IMR-90 (cell line): ENCODE measurements around the gene FOLH1.
"Not testable (repeated sequence)": the region's sequence is repeated elsewhere in the genome, so short reads cannot be mapped to it uniquely, and the experiment has no call there.

Experiments
- CEBPB ChIP-seq: IDR thresholded peaks from 2 replicates; pipeline ENCODE4 v1.6.1; 2012; ENCODE audit warnings: low read depth, low read length, improper control_type of control experiment
- CHD1 ChIP-seq: IDR thresholded peaks from 2 replicates; pipeline ENCODE4 v1.6.1; 2012; ENCODE audit warnings: low read depth, low read length, improper control_type of control experiment
- MAZ ChIP-seq: IDR thresholded peaks from 2 replicates; pipeline ENCODE4 v1.6.1; 2012; ENCODE audit warnings: low read depth, mild to moderate bottlenecking, low read length, improper control_type of control experiment, moderate library complexity, borderline replicate concordance
- POLR2A ChIP-seq: IDR thresholded peaks from 2 replicates; pipeline ENCODE4 v1.6.1; 2012; ENCODE audit warnings: mild to moderate bottlenecking, low read depth, low read length
- RAD21 ChIP-seq: IDR thresholded peaks from 2 replicates; pipeline ENCODE4 v1.6.1; 2012; ENCODE audit warnings: low read length, improper control_type of control experiment
- RFX5 ChIP-seq: IDR thresholded peaks from 2 replicates; pipeline ENCODE4 v1.8.0; 2012; ENCODE audit warnings: low read depth, mild to moderate bottlenecking, low read length, moderate library complexity
- SMC3 ChIP-seq: fragments of 150-350 bp; IDR thresholded peaks from 2 replicates; pipeline ENCODE4 v1.6.1; 2016; ENCODE audit warnings: low read depth, mild to moderate bottlenecking, antibody characterized with exemption, low read length, moderate library complexity
- TF ChIP-seq, protein P1 (sequence below): conservative IDR thresholded peaks from 2 replicates; pipeline ENCODE4 v1.5.1; 2012; ENCODE audit warnings: mild to moderate bottlenecking, low read depth, low read length, improper control_type of control experiment
- TF ChIP-seq, protein P2 (sequence below): fragments of 150-350 bp; IDR thresholded peaks from 2 replicates; pipeline ENCODE4 v1.6.1; 2016; ENCODE audit warnings: low read depth, mild to moderate bottlenecking, low read length, moderate library complexity, borderline replicate concordance
- TF ChIP-seq, protein P3 (sequence below): fragments of 150-350 bp; IDR thresholded peaks from 2 replicates; pipeline ENCODE4 v1.6.1; 2017; ENCODE audit warnings: mild to moderate bottlenecking, antibody characterized with exemption, low read length, low read depth

DNA sequence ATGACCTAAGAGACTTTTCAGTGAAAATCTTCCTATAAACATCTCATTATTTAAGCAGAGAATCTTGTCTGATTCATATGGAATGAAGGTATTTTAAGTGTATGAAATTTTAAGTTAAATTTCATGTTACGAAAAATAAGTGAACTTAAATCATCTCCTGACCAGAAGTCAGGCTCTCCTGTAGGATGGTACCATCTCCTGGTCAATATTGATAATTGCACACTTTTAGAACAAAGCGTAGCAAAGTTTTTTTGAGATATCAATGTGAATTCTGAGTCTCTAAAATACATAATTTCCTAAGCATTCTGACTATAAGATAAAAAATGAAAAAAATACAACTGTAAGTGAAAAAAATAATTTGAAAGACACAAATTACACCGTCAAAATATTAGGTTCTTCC, 38.8 kb downstream of the FOLH1 start:
- TF ChIP-seq CEBPB, MAZ, POLR2A, SMC3, RFX5, CHD1, RAD21: not testable (repeated sequence)
- TF ChIP-seq, protein P1, sequence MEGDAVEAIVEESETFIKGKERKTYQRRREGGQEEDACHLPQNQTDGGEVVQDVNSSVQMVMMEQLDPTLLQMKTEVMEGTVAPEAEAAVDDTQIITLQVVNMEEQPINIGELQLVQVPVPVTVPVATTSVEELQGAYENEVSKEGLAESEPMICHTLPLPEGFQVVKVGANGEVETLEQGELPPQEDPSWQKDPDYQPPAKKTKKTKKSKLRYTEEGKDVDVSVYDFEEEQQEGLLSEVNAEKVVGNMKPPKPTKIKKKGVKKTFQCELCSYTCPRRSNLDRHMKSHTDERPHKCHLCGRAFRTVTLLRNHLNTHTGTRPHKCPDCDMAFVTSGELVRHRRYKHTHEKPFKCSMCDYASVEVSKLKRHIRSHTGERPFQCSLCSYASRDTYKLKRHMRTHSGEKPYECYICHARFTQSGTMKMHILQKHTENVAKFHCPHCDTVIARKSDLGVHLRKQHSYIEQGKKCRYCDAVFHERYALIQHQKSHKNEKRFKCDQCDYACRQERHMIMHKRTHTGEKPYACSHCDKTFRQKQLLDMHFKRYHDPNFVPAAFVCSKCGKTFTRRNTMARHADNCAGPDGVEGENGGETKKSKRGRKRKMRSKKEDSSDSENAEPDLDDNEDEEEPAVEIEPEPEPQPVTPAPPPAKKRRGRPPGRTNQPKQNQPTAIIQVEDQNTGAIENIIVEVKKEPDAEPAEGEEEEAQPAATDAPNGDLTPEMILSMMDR, result not testable (repeated sequence)
- TF ChIP-seq, protein P2, sequence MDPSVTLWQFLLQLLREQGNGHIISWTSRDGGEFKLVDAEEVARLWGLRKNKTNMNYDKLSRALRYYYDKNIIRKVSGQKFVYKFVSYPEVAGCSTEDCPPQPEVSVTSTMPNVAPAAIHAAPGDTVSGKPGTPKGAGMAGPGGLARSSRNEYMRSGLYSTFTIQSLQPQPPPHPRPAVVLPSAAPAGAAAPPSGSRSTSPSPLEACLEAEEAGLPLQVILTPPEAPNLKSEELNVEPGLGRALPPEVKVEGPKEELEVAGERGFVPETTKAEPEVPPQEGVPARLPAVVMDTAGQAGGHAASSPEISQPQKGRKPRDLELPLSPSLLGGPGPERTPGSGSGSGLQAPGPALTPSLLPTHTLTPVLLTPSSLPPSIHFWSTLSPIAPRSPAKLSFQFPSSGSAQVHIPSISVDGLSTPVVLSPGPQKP, result not testable (repeated sequence)
- TF ChIP-seq, protein P3, sequence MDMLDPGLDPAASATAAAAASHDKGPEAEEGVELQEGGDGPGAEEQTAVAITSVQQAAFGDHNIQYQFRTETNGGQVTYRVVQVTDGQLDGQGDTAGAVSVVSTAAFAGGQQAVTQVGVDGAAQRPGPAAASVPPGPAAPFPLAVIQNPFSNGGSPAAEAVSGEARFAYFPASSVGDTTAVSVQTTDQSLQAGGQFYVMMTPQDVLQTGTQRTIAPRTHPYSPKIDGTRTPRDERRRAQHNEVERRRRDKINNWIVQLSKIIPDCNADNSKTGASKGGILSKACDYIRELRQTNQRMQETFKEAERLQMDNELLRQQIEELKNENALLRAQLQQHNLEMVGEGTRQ, result not testable (repeated sequence)
